GM03348 (cell line): ENCODE data around the gene RIC8A.

Experiments used
- DNase-seq: peaks from one replicate; pipeline ENCODE4 v3.0.0; 2012; ENCODE audit warnings: low spot score

The RIC8A gene

GRCh38 chr11:204587-205109 lies 2.9 kb upstream of the RIC8A start:
- DNase-seq, result no peak

DNA sequence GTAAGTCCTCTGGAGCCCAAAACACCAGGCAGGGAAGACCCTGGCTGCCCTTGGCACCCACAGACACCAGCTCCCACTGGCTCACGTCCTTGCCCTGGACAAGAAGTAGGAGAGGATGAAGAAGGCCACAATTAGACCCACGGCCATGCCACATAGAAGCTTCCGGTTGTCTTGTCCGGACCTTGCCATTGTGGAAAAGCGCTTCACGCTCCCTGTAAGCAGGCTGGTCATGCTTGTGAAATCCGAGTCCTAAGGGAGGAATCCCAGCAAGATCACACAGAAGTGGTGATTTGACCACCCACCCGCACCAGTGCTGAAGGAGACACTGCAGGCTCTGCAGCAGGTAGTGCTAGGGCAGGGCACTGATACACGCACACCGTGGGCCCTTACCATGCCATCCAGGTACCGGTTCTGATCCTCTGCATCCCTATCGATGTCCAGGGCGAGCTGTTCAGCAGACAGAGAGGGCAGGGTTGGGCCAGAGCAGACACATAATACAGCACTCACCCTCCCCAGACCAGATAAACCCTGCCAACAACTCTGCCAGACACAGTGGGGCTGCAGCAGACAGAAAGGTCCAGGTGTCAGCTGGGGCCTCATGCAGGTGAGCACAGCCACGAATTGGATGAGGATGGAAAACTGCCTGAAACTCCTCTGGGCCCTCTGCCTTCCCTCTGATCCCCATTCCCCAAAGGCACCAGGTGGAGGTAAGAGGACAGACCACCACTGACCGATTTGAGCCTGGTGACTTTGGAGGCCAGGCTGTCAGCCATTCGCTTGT lies 2.1 kb upstream of the RIC8A start:
- DNase-seq, result no peak

GRCh38 chr11:206002-206384 lies 1.5 kb upstream of the RIC8A start:
- DNase-seq, result no peak

- DNase-seq, result peak; percentile 55
Measured at GRCh38 chr11:206526-207207, 841 bp upstream of the RIC8A start.

- peak; percentile 51 for DNase-seq
Measured at GRCh38 chr11:207863-208180, 314 bp downstream of the RIC8A start.

- DNase-seq, result peak; percentile 93
Measured at GRCh38 chr11:208181-208916, 841 bp downstream of the RIC8A start.

DNA sequence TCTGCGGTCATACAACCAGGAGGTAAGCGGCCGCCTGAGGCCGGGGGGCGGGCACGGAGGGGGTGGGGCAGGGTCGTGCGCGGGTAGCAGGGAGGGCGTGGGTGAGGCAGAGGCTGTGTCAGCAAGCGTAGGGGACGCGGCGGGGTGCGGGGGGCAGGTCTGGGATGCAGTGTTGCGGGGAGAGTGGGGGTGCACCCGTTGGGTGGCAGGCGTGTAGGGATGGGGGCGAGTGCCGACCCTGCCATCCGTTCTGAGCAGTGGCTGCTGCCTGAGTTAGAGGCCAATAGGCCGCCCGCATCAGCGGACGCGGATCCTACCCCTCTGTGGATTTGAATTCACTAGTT lies 1.4 kb downstream of the RIC8A start:
- DNase-seq, result no peak

DNA sequence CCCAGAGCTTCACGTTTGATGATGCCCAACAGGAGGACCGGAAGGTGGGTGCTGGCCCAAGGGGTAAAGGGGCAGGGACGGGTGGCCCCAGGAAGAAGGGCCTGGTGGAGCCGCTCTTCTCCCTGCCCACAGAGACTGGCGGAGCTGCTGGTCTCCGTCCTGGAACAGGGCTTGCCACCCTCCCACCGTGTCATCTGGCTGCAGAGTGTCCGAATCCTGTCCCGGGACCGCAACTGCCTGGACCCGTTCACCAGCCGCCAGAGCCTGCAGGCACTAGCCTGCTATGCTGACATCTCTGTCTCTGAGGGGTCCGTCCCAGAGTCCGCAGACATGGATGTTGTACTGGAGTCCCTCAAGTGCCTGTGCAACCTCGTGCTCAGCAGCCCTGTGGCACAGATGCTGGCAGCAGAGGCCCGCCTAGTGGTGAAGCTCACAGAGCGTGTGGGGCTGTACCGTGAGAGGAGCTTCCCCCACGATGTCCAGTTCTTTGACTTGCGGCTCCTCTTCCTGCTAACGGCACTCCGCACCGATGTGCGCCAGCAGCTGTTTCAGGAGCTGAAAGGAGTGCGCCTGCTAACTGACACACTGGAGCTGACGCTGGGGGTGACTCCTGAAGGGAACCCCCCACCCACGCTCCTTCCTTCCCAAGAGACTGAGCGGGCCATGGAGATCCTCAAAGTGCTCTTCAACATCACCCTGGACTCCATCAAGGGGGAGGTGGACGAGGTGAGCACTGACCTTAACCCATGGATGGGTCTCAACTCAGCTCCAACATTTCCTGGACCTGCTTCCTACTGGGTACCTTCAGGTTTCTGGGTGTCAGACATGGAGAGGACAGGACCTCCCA lies 2.0 kb downstream of the RIC8A start:
- peak; percentile 39 for DNase-seq

DNA sequence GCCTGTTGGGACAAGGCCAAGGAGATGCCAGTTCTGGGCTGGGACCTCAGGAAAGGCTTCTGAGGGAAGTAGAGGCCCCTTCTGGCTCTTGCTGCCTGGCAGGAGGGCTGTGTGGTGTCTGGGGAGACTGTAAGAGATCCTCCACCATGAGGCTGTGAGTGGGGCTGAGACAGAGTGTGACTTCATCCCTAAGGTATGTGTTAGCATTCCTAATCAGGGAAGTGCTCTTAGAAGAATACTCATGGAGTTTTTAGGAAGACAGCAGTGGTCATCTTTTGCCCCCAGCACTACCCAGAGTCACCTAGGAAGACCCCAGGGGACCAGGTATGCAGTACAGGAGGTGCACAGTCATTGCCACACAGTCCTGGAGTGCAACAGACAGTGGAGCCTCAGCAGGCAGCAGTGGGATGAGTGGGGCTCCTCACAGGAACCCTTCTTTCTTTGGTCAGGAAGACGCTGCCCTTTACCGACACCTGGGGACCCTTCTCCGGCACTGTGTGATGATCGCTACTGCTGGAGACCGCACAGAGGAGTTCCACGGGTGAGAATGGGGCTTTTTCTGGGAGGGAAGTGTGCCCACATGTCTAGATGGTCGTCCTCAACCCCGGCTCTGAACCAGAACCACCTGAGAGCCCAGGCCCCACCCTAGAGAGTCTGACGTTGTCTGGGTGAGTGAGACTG lies 2.8 kb downstream of the RIC8A start:
- DNase-seq, result peak; percentile 87

- DNase-seq, result no peak
Measured at GRCh38 chr11:210803-211180, 3.3 kb downstream of the RIC8A start.

DNA sequence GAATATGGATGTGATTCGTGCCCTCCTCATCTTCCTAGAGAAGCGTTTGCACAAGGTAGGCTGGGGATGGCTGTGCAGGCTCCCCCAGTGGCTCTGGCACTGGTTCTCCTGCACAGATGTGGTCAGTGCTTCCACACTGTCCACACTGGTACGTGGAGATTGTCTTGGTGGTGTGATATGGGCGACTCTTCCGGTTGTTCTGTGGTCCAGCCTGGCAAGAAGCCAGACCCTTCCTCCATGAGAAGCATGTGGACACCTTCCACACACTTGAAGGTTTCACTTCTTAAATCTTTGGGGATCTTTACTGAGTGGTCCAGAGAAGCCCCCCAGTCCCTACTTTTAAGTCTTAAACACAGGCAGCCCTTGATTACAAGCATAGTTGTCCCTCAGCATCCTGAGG lies 3.8 kb downstream of the RIC8A start:
- DNase-seq, result no peak

GRCh38 chr11:211741-212140 lies 4.2 kb downstream of the RIC8A start:
- no peak for DNase-seq

DNA sequence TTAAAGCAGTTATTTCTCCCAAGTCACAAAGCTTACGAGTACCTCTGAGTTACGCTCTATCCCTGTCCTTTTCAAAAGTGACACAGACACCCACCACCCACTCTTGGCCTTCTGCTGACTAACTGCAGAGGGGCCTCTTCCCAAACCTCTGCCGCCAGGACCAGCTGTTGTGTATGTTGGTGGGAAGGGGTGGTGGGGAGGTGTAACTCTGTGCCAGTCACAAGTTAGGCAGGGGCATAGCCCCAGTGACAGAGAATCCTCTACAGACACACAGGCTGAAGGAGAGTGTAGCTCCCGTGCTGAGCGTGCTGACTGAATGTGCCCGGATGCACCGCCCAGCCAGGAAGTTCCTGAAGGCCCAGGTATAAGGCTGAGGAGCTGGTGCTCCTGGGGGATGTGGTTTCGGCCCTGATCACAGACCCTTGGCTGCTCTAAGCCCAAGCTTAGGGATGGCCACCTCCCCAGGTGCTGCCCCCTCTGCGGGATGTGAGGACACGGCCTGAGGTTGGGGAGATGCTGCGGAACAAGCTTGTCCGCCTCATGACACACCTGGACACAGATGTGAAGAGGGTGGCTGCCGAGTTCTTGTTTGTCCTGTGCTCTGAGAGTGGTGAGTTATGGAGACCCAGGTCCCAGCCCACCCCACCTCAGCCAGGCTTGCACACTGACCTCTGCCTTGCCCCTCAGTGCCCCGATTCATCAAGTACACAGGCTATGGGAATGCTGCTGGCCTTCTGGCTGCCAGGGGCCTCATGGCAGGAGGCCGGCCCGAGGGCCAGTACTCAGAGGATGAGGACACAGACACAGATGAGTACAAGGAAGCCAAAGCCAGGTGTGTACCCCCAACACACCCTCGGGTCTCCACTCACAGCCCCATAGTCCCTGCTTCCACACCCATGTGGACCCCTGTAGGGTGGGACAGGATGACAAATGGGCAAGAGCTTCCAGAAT lies 4.9 kb downstream of the RIC8A start:
- DNase-seq, result no peak

GRCh38 chr11:213111-213510 lies 5.6 kb downstream of the RIC8A start:
- DNase-seq, result no peak

DNA sequence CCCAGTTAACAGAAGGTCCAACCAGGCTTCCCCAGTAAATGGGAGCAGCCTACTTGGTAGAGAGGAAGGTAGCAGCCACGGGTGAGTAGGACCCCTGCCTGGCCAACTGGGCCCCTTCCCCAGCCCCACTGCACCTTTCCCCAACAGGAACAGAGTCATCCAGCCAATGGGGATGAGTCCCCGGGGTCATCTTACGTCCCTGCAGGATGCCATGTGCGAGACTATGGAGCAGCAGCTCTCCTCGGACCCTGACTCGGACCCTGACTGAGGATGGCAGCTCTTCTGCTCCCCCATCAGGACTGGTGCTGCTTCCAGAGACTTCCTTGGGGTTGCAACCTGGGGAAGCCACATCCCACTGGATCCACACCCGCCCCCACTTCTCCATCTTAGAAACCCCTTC lies 6.6 kb downstream of the RIC8A start:
- no peak for DNase-seq

DNA sequence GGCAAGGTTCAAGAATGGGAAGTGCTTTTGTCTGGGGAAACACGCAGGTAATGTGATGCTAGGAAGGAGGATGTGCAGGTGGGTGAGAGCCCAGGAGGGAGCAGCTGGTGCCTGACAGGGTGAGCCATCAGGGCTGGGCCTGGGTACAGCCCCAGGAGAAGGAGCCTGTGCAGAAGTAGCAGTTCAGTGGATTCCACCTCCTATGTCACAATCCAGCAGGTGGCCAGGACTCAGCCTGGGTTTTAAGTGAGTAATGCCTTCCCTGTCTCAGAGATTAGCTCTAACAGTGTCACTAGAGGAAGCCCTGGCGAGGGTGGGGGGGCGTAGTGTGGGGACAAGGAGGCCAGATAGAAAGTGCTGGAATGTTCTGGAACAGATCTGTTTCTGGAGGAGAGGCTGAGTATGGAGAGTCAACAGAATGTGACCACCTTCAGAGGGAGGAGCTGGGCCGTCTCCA lies 8.1 kb downstream of the RIC8A start:
- no peak for DNase-seq

GRCh38 chr11:216081-216974 lies 8.8 kb downstream of the RIC8A start:
- no peak for DNase-seq

DNA sequence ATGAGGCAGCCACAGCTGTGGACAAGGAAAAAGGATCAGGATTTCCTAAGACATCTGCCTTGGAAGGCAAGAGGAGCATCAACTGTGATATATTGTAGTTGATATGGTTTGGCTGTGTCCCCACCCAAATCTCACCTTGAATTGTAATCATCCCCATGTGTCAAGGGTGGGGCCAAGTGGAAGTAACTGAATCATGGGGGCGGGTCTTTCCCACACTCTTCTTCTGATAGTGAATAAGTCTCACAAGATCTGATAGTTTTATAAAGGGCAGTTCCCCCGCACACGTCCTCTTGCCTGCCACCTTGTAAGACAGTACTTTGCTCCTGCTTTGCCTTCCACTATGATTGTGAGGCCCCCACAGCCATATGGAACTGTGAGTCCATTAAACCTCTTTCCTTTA lies 10.2 kb downstream of the RIC8A start:
- no peak for DNase-seq
